PC-9 (cell line): ENCODE measurements around the gene ATRNL1.

Experiments used
- EZH2 ChIP-seq: fragments of 200-600 bp; sonication (generic); IDR thresholded peaks from 2 replicates; pipeline ENCODE4 v1.8.0; 2017; ENCODE audit warnings: antibody characterized with exemption, low read depth
- TF ChIP-seq, protein P1 (sequence below): fragments of 200-600 bp; sonication (generic); conservative IDR thresholded peaks from 2 replicates; pipeline ENCODE4 v1.6.1; 2017; ENCODE audit warnings: mixed run types, antibody characterized with exemption, mild to moderate bottlenecking, moderate library complexity

DNA sequence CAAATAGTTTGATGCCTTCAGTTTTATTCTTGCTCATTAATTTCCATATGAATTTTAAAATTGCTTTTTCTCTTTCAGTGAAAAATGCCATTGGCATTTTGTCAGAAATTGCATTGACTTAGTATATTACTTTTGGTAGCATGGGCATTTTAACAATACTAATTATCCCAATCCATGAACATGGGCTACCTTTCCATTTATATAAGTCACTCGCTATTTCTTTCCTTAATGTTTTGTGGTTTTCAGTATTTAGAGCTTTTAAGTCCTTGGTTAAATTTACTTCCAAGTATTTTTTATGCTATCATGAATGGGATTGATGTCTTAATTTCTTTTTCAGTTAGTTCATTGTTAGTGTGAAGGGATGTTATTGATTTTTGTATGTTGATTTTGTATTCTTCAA lies 297.4 kb downstream of the ATRNL1 start:
- TF ChIP-seq, protein P1, sequence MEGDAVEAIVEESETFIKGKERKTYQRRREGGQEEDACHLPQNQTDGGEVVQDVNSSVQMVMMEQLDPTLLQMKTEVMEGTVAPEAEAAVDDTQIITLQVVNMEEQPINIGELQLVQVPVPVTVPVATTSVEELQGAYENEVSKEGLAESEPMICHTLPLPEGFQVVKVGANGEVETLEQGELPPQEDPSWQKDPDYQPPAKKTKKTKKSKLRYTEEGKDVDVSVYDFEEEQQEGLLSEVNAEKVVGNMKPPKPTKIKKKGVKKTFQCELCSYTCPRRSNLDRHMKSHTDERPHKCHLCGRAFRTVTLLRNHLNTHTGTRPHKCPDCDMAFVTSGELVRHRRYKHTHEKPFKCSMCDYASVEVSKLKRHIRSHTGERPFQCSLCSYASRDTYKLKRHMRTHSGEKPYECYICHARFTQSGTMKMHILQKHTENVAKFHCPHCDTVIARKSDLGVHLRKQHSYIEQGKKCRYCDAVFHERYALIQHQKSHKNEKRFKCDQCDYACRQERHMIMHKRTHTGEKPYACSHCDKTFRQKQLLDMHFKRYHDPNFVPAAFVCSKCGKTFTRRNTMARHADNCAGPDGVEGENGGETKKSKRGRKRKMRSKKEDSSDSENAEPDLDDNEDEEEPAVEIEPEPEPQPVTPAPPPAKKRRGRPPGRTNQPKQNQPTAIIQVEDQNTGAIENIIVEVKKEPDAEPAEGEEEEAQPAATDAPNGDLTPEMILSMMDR = no peak
- no peak for TF ChIP-seq EZH2
